Head of caudate nucleus (tissue), 42 donors: ENCODE results near the gene IPO7.
A peak's percentile ranks its signal among the peaks of the same experiment; 100 is the strongest.
"Not testable (repeated sequence)": the region's sequence is repeated elsewhere in the genome, so short reads cannot be mapped to it uniquely, and the experiment has no call there.

Experiments
- DNase-seq, 42 donors: peaks; one replicate each; pipeline versions ENCODE4 v3.0.0 to v3.0.0-alpha.2; 2020 to 2021; ENCODE audit warnings: mixed read lengths in 7 of 42
- intact Hi-C: fragments of 100-400 bp; cut with DNase I; formaldehyde crosslinking; loops from one replicate; pipeline ENCODE4 v1.15.0; 2022

Gene IPO7

GRCh38 chr11:9396310-9396709, 11.9 kb downstream of the IPO7 start:
- intact Hi-C loops = no loop called here
- no peak for DNase-seq

- intact Hi-C loops = no loop called here
- DNase-seq = no peak
Measured at GRCh38 chr11:9396752-9397151, 12.3 kb downstream of the IPO7 start.

GRCh38 chr11:9397746-9398680, 13.6 kb downstream of the IPO7 start:
- no peak for DNase-seq
- intact Hi-C loops = no loop called here

DNA sequence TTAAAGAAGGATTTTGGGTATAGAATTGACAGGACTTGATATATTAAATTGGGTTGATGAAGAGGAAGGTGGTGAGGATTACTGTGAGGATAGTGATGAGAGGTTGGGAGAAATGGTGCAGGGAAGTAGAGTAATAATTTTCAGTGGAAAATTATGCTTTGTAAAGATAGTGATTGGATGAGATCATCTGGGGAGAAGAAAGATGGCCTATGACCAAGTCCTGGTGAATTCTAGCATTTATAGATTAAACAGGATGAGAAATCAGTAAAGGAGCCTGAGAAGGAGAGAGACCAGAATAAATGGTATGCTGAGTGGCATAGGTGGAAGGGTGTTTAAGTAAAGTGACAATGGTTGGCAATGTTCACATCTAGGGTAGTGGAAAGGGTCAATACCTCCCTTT, 15.0 kb downstream of the IPO7 start:
- no peak for DNase-seq
- intact Hi-C loops = no loop called here

DNA sequence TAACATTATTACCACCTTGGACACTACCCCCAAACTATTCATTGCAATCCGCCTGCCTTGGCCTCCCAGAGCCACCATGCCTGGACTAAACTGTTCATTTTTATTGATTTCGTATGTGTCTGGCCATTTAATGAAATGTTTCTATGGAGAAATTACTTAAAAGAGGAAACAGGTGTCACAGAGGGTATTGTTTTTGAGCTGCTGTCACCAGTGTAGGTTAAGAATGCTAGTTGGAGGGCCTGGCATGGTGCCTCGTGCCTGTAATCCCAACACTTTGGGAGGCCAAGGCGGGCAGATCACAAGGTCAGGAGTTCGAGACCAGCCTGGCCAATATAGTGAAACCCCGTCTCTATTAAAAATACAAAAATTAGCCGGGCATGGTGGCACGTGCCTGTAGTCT, 17.4 kb downstream of the IPO7 start:
- intact Hi-C loops = not testable (repeated sequence)

DNA sequence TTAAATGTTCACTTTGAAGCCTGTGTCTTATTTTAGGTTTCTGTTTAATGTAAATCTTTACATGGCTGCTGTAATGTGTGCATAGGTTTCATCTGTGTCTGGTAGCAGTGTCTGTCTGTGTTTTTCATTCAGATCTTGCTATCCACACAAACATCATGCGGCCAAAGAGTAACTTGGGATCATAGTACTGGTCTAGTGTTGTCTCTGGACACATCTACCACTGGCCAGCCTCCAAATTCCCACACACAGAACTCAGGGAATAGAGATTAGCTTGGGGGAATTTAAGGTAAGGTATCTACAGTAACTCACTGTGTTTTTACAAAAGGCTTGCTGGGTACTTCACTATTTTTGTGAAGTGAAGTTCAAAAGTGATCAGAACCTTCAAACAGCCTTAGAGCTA, 44.3 kb downstream of the IPO7 start:
- intact Hi-C loops = no loop called here
- no peak for DNase-seq

More for the DNA sequence above, 17.4 kb downstream of the IPO7 start:
- DNase-seq = not testable (repeated sequence)

- DNase-seq = no peak
- intact Hi-C loops = no loop called here
Measured at GRCh38 chr11:9438611-9439010, 54.2 kb downstream of the IPO7 start.

DNA sequence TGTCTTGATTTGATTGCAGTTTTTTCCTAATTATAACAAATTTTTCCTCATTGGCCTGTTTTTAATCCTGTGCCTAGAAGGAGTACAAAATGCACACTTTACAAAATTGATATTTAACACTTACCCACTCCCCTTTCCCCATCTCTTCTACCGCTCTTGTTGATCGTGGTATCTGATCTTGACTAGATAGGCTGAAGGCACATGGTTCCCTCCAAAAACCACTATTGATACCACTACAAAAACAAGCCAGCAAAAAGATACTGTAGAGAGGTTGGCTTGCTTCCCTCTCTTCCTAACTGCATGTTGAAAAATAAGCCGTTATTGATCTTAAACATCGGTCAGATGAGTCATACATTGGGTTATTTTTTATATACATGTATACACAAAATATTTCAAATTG, 61.8 kb downstream of the IPO7 start:
- intact Hi-C loops = no loop called here
- DNase-seq = no peak

- peak in 1 of 42 donors; percentile 12 for DNase-seq
- intact Hi-C loops = no loop called here
Measured at GRCh38 chr11:9448576-9449352, 64.3 kb downstream of the IPO7 start.

- DNase-seq, intact Hi-C loops: not testable (repeated sequence)
Measured at GRCh38 chr11:9452023-9452422, 67.6 kb downstream of the IPO7 start.

GRCh38 chr11:9455722-9456121, 71.3 kb downstream of the IPO7 start:
- DNase-seq = no peak
- intact Hi-C loops = no loop called here

DNA sequence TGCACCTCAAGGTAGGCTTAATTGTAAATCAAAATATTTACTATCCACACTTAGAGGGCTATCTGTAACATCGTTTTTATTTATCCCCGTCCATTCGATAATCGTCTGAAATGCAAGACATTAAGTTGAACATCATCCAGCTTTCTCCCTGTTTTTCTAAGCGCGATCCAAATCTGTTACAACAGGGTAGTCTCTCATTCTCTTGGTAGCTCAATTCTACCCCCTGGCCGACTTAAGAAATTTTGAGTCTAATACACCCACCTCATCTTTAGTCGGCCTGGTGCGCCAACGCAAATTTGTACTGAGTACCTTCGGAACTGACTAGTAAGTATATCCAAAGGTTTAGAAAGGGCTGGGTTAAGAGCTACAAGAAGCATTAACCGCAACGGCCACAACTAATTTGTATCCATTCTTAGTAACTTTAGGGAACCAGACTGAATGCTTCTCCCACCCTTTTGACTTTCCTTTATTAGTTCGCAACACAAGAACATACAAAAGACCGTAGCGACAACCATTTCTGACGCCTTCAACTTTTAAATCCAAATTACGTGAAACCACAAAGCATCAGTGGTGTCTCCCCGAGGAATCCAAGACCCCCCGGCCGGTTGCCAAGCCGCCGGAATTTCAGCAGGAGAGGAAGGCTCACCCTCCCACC, 75.3 kb downstream of the IPO7 start:
- intact Hi-C loops = no loop called here
- peak in 40 of 42 donors; percentile 11 to 80 (median 54) for DNase-seq

DNA sequence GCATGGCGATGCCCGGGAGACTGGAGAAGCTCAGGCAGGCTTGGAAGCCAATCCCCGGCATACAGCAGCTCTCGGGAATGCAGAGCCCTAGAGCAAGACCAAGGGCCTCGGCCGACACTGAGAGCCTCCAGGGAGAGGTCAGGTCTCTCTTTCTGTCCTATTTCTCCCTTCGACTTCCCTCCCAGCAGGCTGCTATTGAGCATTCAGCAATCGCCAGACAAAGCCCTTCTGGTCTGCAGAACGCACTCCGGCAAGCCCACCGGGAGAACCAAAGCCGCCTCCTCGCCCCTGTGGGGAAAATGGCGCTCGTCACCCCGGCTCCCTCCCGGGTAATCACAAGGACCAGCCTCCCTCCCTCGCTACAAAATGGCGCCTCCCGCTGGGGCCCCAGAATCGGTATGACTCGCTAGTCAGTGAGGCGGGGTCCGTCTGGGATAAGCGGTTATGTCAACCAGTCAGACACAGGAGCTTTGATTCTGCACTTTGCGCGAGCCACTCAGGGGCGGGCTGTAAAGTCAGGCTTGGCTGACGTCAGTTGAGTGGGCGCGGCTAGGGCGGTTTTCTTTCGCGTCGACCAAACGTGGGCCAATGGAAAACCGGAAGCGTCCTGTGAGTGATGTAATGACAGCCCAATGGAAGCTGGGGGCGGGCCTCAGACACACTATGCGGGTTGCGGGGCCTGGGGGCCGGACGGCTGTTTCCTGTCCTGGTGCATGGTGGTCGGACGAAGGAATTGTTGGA, 76.0 kb downstream of the IPO7 start, which contains the start of gene ZNF143:
ZNF143 (plus strand) TSS at position 691 of the 741 bp plus-strand sequence. CDS start 10,297 bp downstream, outside the sequence.
- intact Hi-C loops = no loop called here
- DNase-seq = peak; percentile 99 to 100 (median 100)

DNA sequence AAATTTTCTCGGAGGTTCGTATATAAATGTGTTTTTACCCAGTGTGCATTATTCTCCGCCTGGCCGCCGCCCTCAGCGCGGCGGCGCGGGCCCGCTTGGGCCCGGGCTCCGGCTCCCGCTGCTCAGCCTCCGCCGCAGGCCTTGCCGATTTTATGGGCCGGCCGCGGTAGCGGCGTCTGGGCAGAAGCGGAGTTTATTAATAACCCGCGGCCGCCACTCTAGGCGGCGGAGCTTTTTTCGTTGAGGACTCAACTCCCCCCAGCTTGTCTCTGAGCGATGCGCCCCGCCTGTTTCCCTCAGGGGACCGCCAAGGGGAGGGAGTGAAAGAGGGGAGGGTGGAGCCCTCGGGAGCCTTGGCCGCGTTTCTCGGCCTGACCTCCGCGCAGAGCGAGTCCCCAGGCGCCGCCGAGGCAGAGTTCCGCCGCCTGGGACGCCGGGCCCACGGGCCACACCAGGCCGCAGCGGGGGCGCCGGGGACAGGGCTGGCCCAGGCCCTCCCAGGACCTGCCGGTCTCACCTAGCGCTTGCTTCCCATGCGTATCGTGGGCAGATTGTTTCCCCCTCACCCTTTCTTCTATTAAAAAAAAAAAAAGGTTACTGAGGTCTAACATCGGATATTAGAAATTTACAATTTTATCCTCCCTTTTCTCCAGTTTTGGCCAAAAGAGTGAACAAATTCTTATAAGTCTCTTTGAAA, 76.8 kb downstream of the IPO7 start:
- intact Hi-C loops = no loop called here
- DNase-seq = peak; percentile 68 to 94 (median 87)

DNA sequence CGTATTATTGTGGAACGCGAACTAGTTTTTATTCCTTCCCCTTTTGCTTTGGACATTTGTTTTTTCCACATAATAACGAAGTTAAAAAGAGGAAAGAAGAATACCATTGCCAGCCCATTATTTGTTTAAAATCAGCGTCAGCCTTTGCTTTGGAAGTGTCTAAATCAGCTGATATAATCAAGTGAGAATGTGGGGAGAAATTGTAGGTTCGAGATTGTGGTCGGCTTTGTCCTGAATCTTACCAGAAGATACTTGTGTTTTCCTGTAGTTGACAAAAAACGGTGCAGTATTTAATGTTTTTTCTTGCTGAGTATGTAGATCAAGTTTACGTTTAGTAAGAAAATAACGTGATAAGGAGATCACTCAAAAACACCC, 77.3 kb downstream of the IPO7 start:
- intact Hi-C loops = no loop called here
- peak in 1 of 42 donors; percentile 17 for DNase-seq

GRCh38 chr11:9462172-9462799, 77.8 kb downstream of the IPO7 start:
- DNase-seq = no peak
- intact Hi-C loops = no loop called here

DNA sequence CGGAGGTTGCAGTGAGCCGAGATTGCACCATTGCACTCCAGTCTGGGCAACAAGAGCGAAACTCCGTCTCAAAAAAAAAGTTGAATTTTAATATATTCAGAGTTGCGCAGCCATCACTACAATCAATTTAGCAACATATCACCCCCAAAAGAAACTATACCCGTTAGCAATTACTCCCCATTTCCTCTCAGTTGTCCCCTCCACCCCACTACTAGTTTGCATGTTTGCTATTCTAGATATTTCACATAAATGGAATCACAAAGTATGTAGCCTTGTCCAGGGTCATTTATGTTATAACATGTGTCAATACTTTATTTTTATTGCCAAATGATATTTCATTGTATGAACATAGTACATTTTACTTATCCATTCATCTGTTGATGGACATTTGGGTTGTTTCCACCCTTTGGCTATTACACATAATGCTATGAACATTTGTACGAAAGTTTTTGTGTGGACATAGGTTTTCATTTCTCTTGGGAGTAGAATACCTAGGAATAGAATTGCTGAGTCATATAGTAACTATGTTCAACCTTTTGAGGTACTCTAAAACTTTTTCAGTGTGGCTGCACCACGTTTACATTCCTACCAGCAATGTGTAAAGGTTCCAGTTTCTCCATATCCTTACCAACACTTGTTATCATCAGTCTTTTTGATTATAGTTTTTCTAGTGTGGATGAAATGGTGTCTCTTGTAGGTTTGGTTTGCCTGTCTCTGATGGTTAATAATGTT, 78.5 kb downstream of the IPO7 start:
- DNase-seq = no peak
- intact Hi-C loops = no loop called here
